GM12878 (cell line): ENCODE data around the gene DIO3. TPM values are rescaled to one million over a fixed set of nuclear protein-coding genes. Genes with fewer than 3 reads are reported as not detected.

Experiments
- ATAC-seq: fragments of 200-7000 bp; cut with Tn5 transposase; 3 replicates; pipeline ENCODE4 v1.9.1; 2020; ENCODE audit warnings: mild to moderate bottlenecking, moderate library complexity
- BruUV-seq: library from RNA; stranded (reverse); fragments of 400-500 nt; replicated peaks from 2 replicates; lab custom pipeline; 2021; lab: Mats Ljungman, UMichigan
- CTCF ChIA-PET: fragments of 300-600 bp; sonication (Branson Sonifier 250); formaldehyde crosslinking; extraction: SDS; loops from one replicate; lab custom pipeline; 2021; ENCODE audit warnings: inconsistent platforms; lab: Yijun Ruan, JAX
- POLR2A ChIA-PET: fragments of 350-600 bp; formaldehyde crosslinking; extraction: SDS; loops from one replicate; lab custom pipeline; 2021; ENCODE audit warnings: inconsistent platforms; lab: Charles Lee
- RAD21 ChIA-PET: fragments of 300-600 bp; sonication (Branson Sonifier 250); formaldehyde crosslinking; loops from one replicate; lab custom pipeline; 2023; ENCODE audit warnings: antibody characterized with exemption; ENCODE audit not compliant: unreplicated experiment; lab: Charles Lee
- SMC1A ChIA-PET: fragments of 300-600 bp; sonication (Branson Sonifier 250); formaldehyde crosslinking; loops from one replicate; lab custom pipeline; 2023; ENCODE audit not compliant: unreplicated experiment, uncharacterized antibody; lab: Charles Lee
- DNase-seq: peaks from one replicate; pipeline ENCODE4 v3.0.0-alpha.2; 2011; ENCODE audit warnings: low read depth, low spot score
- FAIRE-seq: peaks from 3 replicates; lab custom pipeline; 2011; peaks lifted over from hg19 to GRCh38; lab: Jason Lieb, UNC
- H2AFZ ChIP-seq: 2 replicates; pipeline ENCODE4 v1.6.0; 2011; ENCODE audit warnings: low read depth, low read length, control low read depth; ENCODE audit not compliant: control insufficient read depth
- H3K27ac ChIP-seq: 2 replicates; pipeline ENCODE4 v1.5.1; 2011; ENCODE audit warnings: control low read depth; ENCODE audit not compliant: control insufficient read depth, insufficient read depth
- H3K27me3 ChIP-seq, 2 experiments: replicated peaks in 1 of 2; 2 replicates each; pipeline versions ENCODE4 v1.6.0 to v1.6.1; 2011; ENCODE audit warnings: low read length in 1 of 2; ENCODE audit not compliant: control insufficient read depth in 2 of 2, insufficient read depth in 2 of 2
- H3K36me3 ChIP-seq, 2 experiments: 2 replicates each; pipeline ENCODE4 v1.5.1; 2011; ENCODE audit warnings: low read length in 1 of 2; ENCODE audit not compliant: control insufficient read depth in 2 of 2, insufficient read depth in 2 of 2
- H3K4me1 ChIP-seq: 2 replicates; pipeline ENCODE4 v1.6.1; 2011; ENCODE audit warnings: mild to moderate bottlenecking, low read length, moderate library complexity, mixed read lengths; ENCODE audit not compliant: control insufficient read depth, insufficient read depth
- H3K4me2 ChIP-seq: 2 replicates; pipeline ENCODE4 v1.6.0; 2011; ENCODE audit warnings: control low read depth; ENCODE audit not compliant: control insufficient read depth, insufficient read depth
- H3K4me3 ChIP-seq: fragments of 200-600 bp; sonication (generic); 2 replicates; pipeline ENCODE4 v1.5.1; 2016
- H3K79me2 ChIP-seq: 2 replicates; pipeline ENCODE4 v1.6.0; 2011; ENCODE audit warnings: low read length; ENCODE audit not compliant: control insufficient read depth, insufficient read depth
- H3K9ac ChIP-seq: 2 replicates; pipeline ENCODE4 v1.8.0; 2011; ENCODE audit warnings: low read length, control low read depth, mixed read lengths; ENCODE audit not compliant: control insufficient read depth, insufficient read depth
- H3K9me3 ChIP-seq: replicated peaks from 3 replicates; pipeline ENCODE4 v1.5.1; 2011; ENCODE audit warnings: mild to moderate bottlenecking, low read length; ENCODE audit not compliant: control insufficient read depth, insufficient read depth
- H4K20me1 ChIP-seq: 2 replicates; pipeline ENCODE4 v1.6.0; 2011; ENCODE audit not compliant: control insufficient read depth, insufficient read depth
- BACH1 ChIP-seq: fragments of 450-650 bp; IDR thresholded peaks from 2 replicates; pipeline ENCODE4 v1.6.1; 2017; ENCODE audit warnings: mild to moderate bottlenecking, borderline replicate concordance
- BRCA1 ChIP-seq: IDR thresholded peaks from 2 replicates; pipeline ENCODE4 v1.6.1; 2011; ENCODE audit warnings: low read depth, low read length, improper control_type of control experiment
- CREM ChIP-seq: IDR thresholded peaks from 2 replicates; pipeline ENCODE4 v1.6.1; 2014; ENCODE audit warnings: antibody characterized with exemption, low read depth
- DPF2 ChIP-seq: fragments of 450-650 bp; IDR thresholded peaks from 2 replicates; pipeline ENCODE4 v1.6.1; 2017; ENCODE audit warnings: mild to moderate bottlenecking
- E4F1 ChIP-seq: fragments of 450-650 bp; IDR thresholded peaks from 2 replicates; pipeline ENCODE4 v1.6.1; 2018; ENCODE audit warnings: borderline replicate concordance, mild to moderate bottlenecking; ENCODE audit not compliant: partially characterized antibody
- GABPA ChIP-seq: IDR thresholded peaks from 2 replicates; pipeline ENCODE4 v1.6.1; 2014; ENCODE audit warnings: antibody characterized with exemption, low read depth, mild to moderate bottlenecking, inconsistent platforms
- HDAC6 ChIP-seq: fragments of 200-600 bp; sonication (generic); IDR thresholded peaks from one replicate; pipeline ENCODE4 v1.8.0; 2017; ENCODE audit warnings: antibody characterized with exemption; ENCODE audit not compliant: unreplicated experiment
- MTA2 ChIP-seq: fragments of 450-650 bp; IDR thresholded peaks from 2 replicates; pipeline ENCODE4 v1.6.1; 2016; ENCODE audit warnings: low read depth, mild to moderate bottlenecking, moderate library complexity
- MTA3 ChIP-seq: IDR thresholded peaks from 2 replicates; pipeline ENCODE4 v1.6.1; 2012; ENCODE audit warnings: low read length, inconsistent platforms, borderline replicate concordance
- NFYB ChIP-seq: IDR thresholded peaks from 2 replicates; pipeline ENCODE4 v1.6.1; 2011; ENCODE audit warnings: low read depth, mild to moderate bottlenecking, low read length, improper control_type of control experiment, moderate library complexity; ENCODE audit not compliant: insufficient read depth
- RAD51 ChIP-seq: fragments of 450-650 bp; IDR thresholded peaks from 2 replicates; pipeline ENCODE4 v1.6.1; 2016; ENCODE audit warnings: moderate library complexity, mild to moderate bottlenecking, inconsistent platforms
- SRF ChIP-seq, 2 experiments: IDR thresholded peaks; 2 replicates each; pipeline ENCODE4 v1.6.1; 2011; ENCODE audit warnings: low read depth in 2 of 2, low read length in 2 of 2, mild to moderate bottlenecking in 1 of 2, moderate library complexity in 1 of 2
- USF1 ChIP-seq: IDR thresholded peaks from 2 replicates; pipeline ENCODE4 v1.6.1; 2011; ENCODE audit warnings: borderline replicate concordance, low read depth, mild to moderate bottlenecking, moderate library complexity, mixed read lengths, low read length; ENCODE audit not compliant: insufficient read depth; ENCODE audit errors: extremely low read length
- ZBTB4 ChIP-seq: fragments of 450-650 bp; formaldehyde crosslinking; IDR thresholded peaks from 2 replicates; pipeline ENCODE4 v1.4.0; 2022; ENCODE audit warnings: mild to moderate bottlenecking, moderate library complexity
- WGBS: methylation state at CpG from one replicate; pipeline ENCODE4 v1.1.6; 2016; ENCODE audit warnings: low lambda C conversion rate; ENCODE audit not compliant: insufficient replicate concordance, insufficient coverage; ENCODE audit errors: missing lambda C conversion rate; 5-methylcytosine and 5-hydroxymethylcytosine counted together
- in situ Hi-C: fragments of 300-500 bp; cut with MboI; formaldehyde crosslinking; loops from 9 replicates; pipeline ENCODE4 v1.14.3; 2018; ENCODE audit warnings: mixed read lengths
- intact Hi-C: fragments of 100-400 bp; cut with micrococcal nuclease; formaldehyde crosslinking; loops from one replicate; pipeline ENCODE4 v1.14.2; 2022; ENCODE audit not compliant: unreplicated experiment
- polyA plus RNA-seq, 11 experiments: library from polyadenylated mRNA; depleted of rRNA in 4 of 11; unstranded in 6 of 11; stranded (reverse) in 5 of 11; fragments of >200 nt; fragmentation: Nextera tagmentation in 4 of 11; fragmentation: Illumina TruSeq in 1 of 11; extraction: Ambion mirVana in 4 of 11; extraction: Trizol in 1 of 11; gene quantifications; 1 replicate in 1 of 11; 2 replicates in 10 of 11; pipeline versions ENCODE4 v1.2.1 to v1.2.3, GENCODE V29; 2011 to 2016; ENCODE audit warnings: inconsistent platforms in 2 of 11, missing spikeins in 2 of 11, low read depth in 1 of 11
- total RNA-seq, 4 experiments: library from RNA; depleted of rRNA in 3 of 4; stranded (reverse); fragments of >200 nt in 3 of 4; fragmentation: Illumina TruSeq in 1 of 4; extraction: Trizol in 1 of 4; gene quantifications; 2 replicates each; pipeline versions ENCODE4 v1.2.1 to v1.2.3, GENCODE V29; 2013 to 2021

The DIO3 gene
- total and polyA plus RNA-seq, 10 of the 15 experiments (the other 5 are each of a cell fraction or from before 2014, with no cell fraction given) = not detected

- TF ChIP-seq ZBTB4 = no peak
Observed at GRCh38 chr14:101520621-101521472, 40.4 kb upstream of the DIO3 start (continued).

GRCh38 chr14:101521473-101521915 is 39.8 kb upstream of the DIO3 start:
- 32% methylated on average over 14 of the region's 17 CpGs for whole genome bisulfite sequencing
- Histone ChIP-seq H3K4me2 (no peak overlapping the region), H4K20me1 (no peaks in the 10 kb centered on the region), H3K79me2 (no peaks in the 10 kb centered on the region), H3K4me1 (no peaks in the 10 kb centered on the region), H3K9me3 (no peaks in the 10 kb centered on the region; the same call in 2 of the 3 replicates), H3K9ac (no peak overlapping the region), H3K36me3 (no peaks in the 10 kb centered on the region), H3K27me3 (no peaks in the 10 kb centered on the region), H3K4me3 (no peak overlapping the region), H2AFZ (no peak overlapping the region), H3K27ac (no peak overlapping the region)
- SMC1A ChIA-PET = no interaction called here
- CTCF ChIA-PET = no interaction called here
- intact Hi-C loops (no loop called here), in situ Hi-C loops (no loop called here)
- ATAC-seq (no peak), DNase-seq (no peak), FAIRE-seq (no peak)
- POLR2A ChIA-PET = no interaction called here
- RAD21 ChIA-PET = no interaction called here
- BruUV-seq = no TSS peak
- TF ChIP-seq SRF (IDR thresholded peaks at IDR 0.05; ENCODE audit: low read depth in 2 of 2, low read length in 2 of 2) (no peak), BRCA1 (no peak), USF1 (no peak), E4F1 (no peak), MTA3 (no peak), MTA2 (no peak), BACH1 (no peak), DPF2 (no peak), CREM (no peak), RAD51 (no peak), NFYB (no peak), HDAC6 (no peak), GABPA (no peak)
